Measurements from ENCODE around the gene MBOAT1. TPM values are rescaled to one million over a fixed set of nuclear protein-coding genes. Genes with fewer than 3 reads are reported as not detected.

The MBOAT1 gene
- polyA plus RNA-seq, 1 of the 3 experiments (the other 2 are of a cell fraction), result 3.0 TPM

DNA sequence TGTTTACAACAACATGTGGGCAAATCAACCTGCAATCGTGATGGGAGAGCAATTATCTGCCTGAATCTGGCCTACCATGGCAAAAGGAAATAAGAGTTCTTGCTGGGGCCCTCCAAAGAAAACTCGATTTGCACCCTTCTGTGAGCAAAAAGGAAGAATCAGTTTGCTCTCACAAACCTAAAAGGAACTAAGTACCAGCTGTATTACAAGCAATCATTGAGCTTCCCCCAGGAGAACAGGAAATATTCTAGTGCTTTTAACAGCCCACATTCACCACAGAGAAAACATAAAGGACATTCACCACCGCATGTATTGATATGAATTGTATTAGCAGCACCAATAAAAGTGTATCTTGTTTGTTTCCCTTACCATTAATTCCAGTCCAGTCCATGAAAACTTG lies 75.0 kb downstream of the MBOAT1 start:
- H3K4me1 ChIP-seq (ENCODE audit: control insufficient read depth in 1 of 2, insufficient read depth in 2 of 2, low read depth in 1 of 2, low read length in 1 of 2), result no peaks in the 10 kb centered on the region; a peak in 2 of 4 replicates

More for the DNA sequence above, 75.0 kb downstream of the MBOAT1 start:
- Histone ChIP-seq H3K79me2 (ENCODE audit: insufficient read depth) (no peaks in the 10 kb centered on the region), H4K20me1 (ENCODE audit: insufficient read depth) (no peaks in the 10 kb centered on the region), H3K36me3 (replicated peaks in 1 of 2; ENCODE audit: control insufficient read depth in 1 of 2, insufficient read depth in 2 of 2, low read length in 1 of 2) (no peaks in the 10 kb centered on the region), H3K9me3 (no peaks in the 10 kb centered on the region), H3K4me2 (no peak overlapping the region), H2AFZ (ENCODE audit: low read depth) (no peak overlapping the region), H3K4me3 (ENCODE audit: low read depth in 2 of 2, low read length in 1 of 2) (no peak overlapping the region), H3K27ac (ENCODE audit: low read depth in 2 of 2, low read length in 1 of 2) (no peak overlapping the region), H3K27me3 (ENCODE audit: insufficient read depth) (no peaks in the 10 kb centered on the region), H3F3A (replicated peaks; ENCODE audit: insufficient read depth) (no peaks in the 10 kb centered on the region), H3K9me2 (no peaks in the 10 kb centered on the region), H3K9ac (no peak overlapping the region)
- POLR2A ChIA-PET, result no interaction called here
- 93% methylated on average over 3 of the region's 3 CpGs for WGBS (ENCODE audit: low lambda C conversion rate)
- no peak for TF ChIP-seq EP300 (IDR thresholded peaks at IDR 0.05; ENCODE audit: borderline replicate concordance in 1 of 2, low read depth in 1 of 2, low read length in 1 of 2)
- no peak for TF ChIP-seq GATA2 (CRISPR knock-in tag; IDR thresholded peaks at IDR 0.05)
- TF ChIP-seq JUND (IDR thresholded peaks at IDR 0.05), result no peak
- TF ChIP-seq, protein P1, sequence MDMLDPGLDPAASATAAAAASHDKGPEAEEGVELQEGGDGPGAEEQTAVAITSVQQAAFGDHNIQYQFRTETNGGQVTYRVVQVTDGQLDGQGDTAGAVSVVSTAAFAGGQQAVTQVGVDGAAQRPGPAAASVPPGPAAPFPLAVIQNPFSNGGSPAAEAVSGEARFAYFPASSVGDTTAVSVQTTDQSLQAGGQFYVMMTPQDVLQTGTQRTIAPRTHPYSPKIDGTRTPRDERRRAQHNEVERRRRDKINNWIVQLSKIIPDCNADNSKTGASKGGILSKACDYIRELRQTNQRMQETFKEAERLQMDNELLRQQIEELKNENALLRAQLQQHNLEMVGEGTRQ (IDR thresholded peaks at IDR 0.05; ENCODE audit: borderline replicate concordance, low read depth, low read length), result no peak
- TF ChIP-seq RXRA (IDR thresholded peaks at IDR 0.05; ENCODE audit: borderline replicate concordance, low read depth), result no peak
- TF ChIP-seq, protein P2, sequence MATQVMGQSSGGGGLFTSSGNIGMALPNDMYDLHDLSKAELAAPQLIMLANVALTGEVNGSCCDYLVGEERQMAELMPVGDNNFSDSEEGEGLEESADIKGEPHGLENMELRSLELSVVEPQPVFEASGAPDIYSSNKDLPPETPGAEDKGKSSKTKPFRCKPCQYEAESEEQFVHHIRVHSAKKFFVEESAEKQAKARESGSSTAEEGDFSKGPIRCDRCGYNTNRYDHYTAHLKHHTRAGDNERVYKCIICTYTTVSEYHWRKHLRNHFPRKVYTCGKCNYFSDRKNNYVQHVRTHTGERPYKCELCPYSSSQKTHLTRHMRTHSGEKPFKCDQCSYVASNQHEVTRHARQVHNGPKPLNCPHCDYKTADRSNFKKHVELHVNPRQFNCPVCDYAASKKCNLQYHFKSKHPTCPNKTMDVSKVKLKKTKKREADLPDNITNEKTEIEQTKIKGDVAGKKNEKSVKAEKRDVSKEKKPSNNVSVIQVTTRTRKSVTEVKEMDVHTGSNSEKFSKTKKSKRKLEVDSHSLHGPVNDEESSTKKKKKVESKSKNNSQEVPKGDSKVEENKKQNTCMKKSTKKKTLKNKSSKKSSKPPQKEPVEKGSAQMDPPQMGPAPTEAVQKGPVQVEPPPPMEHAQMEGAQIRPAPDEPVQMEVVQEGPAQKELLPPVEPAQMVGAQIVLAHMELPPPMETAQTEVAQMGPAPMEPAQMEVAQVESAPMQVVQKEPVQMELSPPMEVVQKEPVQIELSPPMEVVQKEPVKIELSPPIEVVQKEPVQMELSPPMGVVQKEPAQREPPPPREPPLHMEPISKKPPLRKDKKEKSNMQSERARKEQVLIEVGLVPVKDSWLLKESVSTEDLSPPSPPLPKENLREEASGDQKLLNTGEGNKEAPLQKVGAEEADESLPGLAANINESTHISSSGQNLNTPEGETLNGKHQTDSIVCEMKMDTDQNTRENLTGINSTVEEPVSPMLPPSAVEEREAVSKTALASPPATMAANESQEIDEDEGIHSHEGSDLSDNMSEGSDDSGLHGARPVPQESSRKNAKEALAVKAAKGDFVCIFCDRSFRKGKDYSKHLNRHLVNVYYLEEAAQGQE (IDR thresholded peaks at IDR 0.05; ENCODE audit: low read depth, low read length), result no peak
- no peak for TF ChIP-seq NFIC (IDR thresholded peaks at IDR 0.05; ENCODE audit: borderline replicate concordance)
- TF ChIP-seq EZH2phosphoT487 (IDR thresholded peaks at IDR 0.05; ENCODE audit: borderline replicate concordance, low read depth), result no peak
- no peak for TF ChIP-seq SMC3 (IDR thresholded peaks at IDR 0.05; ENCODE audit: low read depth, low read length)
- no peak for TF ChIP-seq FOXM1 (IDR thresholded peaks at IDR 0.05; ENCODE audit: low read depth)
- TF ChIP-seq, protein P3, sequence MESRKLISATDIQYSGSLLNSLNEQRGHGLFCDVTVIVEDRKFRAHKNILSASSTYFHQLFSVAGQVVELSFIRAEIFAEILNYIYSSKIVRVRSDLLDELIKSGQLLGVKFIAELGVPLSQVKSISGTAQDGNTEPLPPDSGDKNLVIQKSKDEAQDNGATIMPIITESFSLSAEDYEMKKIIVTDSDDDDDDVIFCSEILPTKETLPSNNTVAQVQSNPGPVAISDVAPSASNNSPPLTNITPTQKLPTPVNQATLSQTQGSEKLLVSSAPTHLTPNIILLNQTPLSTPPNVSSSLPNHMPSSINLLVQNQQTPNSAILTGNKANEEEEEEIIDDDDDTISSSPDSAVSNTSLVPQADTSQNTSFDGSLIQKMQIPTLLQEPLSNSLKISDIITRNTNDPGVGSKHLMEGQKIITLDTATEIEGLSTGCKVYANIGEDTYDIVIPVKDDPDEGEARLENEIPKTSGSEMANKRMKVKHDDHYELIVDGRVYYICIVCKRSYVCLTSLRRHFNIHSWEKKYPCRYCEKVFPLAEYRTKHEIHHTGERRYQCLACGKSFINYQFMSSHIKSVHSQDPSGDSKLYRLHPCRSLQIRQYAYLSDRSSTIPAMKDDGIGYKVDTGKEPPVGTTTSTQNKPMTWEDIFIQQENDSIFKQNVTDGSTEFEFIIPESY (IDR thresholded peaks at IDR 0.05; ENCODE audit: borderline replicate concordance, low read depth), result no peak
- TF ChIP-seq MEF2A (IDR thresholded peaks at IDR 0.05; ENCODE audit: borderline replicate concordance, low read depth), result no peak
- TF ChIP-seq RFX5 (IDR thresholded peaks at IDR 0.05; ENCODE audit: low read length), result no peak
- no peak for TF ChIP-seq TEAD4 (IDR thresholded peaks at IDR 0.05; ENCODE audit: borderline replicate concordance, insufficient read depth)
- no peak for TF ChIP-seq CHD2 (IDR thresholded peaks at IDR 0.05; ENCODE audit: low read length, partially characterized antibody)
- TF ChIP-seq TAF1 (IDR thresholded peaks at IDR 0.05; ENCODE audit: borderline replicate concordance, low read depth, low read length), result no peak
- no peak for TF ChIP-seq FOSL2 (IDR thresholded peaks at IDR 0.05; ENCODE audit: borderline replicate concordance, low read depth)
- no peak for TF ChIP-seq SIN3A (IDR thresholded peaks at IDR 0.05; ENCODE audit: borderline replicate concordance, low read depth, low read length)
- CTCF ChIA-PET, result interaction anchor here (2.9 kb wide), 1 partner anchor 10 kb away, joined by 20 read pairs; no protein-coding TSS in a partner anchor
- DNase-seq, result no peak

All from SK-N-SH (cell line).